HEK293 (cell line): ENCODE measurements around the gene DNAJC13.

Experiments used
- CTCF ChIA-PET: fragments of 350-600 bp; formaldehyde crosslinking; extraction: SDS; loops from one replicate; lab custom pipeline; 2021; ENCODE audit warnings: antibody characterized with exemption; lab: Yijun Ruan, JAX
- POLR2A ChIA-PET: fragments of 300-600 bp; formaldehyde crosslinking; extraction: SDS; loops from one replicate; lab custom pipeline; 2020; ENCODE audit warnings: antibody characterized with exemption, inconsistent platforms; lab: Yijun Ruan, JAX
- H3K27ac ChIP-seq: fragments of 200-500 bp; sonication (Bioruptor generic); 2 replicates; pipeline ENCODE4 v1.5.1; 2014; ENCODE audit warnings: low read depth, low read length, control low read depth, inconsistent platforms; ENCODE audit errors: extremely low read depth
- H3K36me3 ChIP-seq, 2 experiments: fragments of 200-500 bp in 1 of 2; sonication (Bioruptor generic) in 1 of 2; 1 replicate in 1 of 2; 2 replicates in 1 of 2; pipeline ENCODE4 v1.5.1; 2014 to 2017; ENCODE audit warnings: inconsistent platforms in 2 of 2, low read length in 2 of 2; ENCODE audit not compliant: control insufficient read depth in 2 of 2, insufficient read depth in 1 of 2
- H3K4me1 ChIP-seq: fragments of 200-500 bp; sonication (Bioruptor generic); 2 replicates; pipeline ENCODE4 v1.5.1; 2014; ENCODE audit warnings: mild to moderate bottlenecking, low read length, inconsistent platforms; ENCODE audit not compliant: control insufficient read depth, insufficient read depth
- H3K4me3 ChIP-seq: 2 replicates; pipeline ENCODE4 v1.5.1; 2011; ENCODE audit warnings: low read depth, mild to moderate bottlenecking, control low read depth, low read length, moderate library complexity
- H3K9me3 ChIP-seq: fragments of 200-500 bp; sonication (Bioruptor generic); 2 replicates; pipeline ENCODE4 v1.5.1; 2014; ENCODE audit warnings: low read depth, low read length, inconsistent platforms; ENCODE audit not compliant: control insufficient read depth, insufficient read depth
- IKZF3 ChIP-seq: fragments of 450-650 bp; IDR thresholded peaks from 2 replicates; pipeline ENCODE4 v1.5.0; 2018; ENCODE audit warnings: missing biosample characterization, mild to moderate bottlenecking, missing genetic modification characterization, moderate library complexity
- MYNN ChIP-seq: fragments of 450-650 bp; formaldehyde crosslinking; IDR thresholded peaks from 2 replicates; pipeline ENCODE4 v1.5.1; 2016; ENCODE audit warnings: missing biosample characterization, missing genetic modification characterization, borderline replicate concordance
- PATZ1 ChIP-seq: fragments of 450-650 bp; formaldehyde crosslinking; IDR thresholded peaks from 2 replicates; pipeline ENCODE4 v1.5.1; 2016; ENCODE audit warnings: missing biosample characterization, missing genetic modification characterization
- WT1 ChIP-seq: fragments of 450-650 bp; formaldehyde crosslinking; IDR thresholded peaks from 2 replicates; pipeline ENCODE4 v1.5.1; 2016; ENCODE audit warnings: missing biosample characterization, missing genetic modification characterization
- ZBTB17 ChIP-seq: fragments of 450-650 bp; formaldehyde crosslinking; IDR thresholded peaks from 2 replicates; pipeline ENCODE4 v1.5.1; 2016; ENCODE audit warnings: missing biosample characterization, missing genetic modification characterization
- ZBTB49 ChIP-seq: fragments of 450-650 bp; formaldehyde crosslinking; IDR thresholded peaks from 2 replicates; pipeline ENCODE4 v1.5.1; 2016; ENCODE audit warnings: missing biosample characterization, missing genetic modification characterization, low read depth
- ZNF121 ChIP-seq: fragments of 450-650 bp; formaldehyde crosslinking; IDR thresholded peaks from 2 replicates; pipeline ENCODE4 v1.5.1; 2016; ENCODE audit warnings: missing biosample characterization, missing genetic modification characterization
- ZNF133 ChIP-seq: fragments of 450-650 bp; formaldehyde crosslinking; IDR thresholded peaks from 2 replicates; pipeline ENCODE4 v1.5.1; 2016; ENCODE audit warnings: missing biosample characterization, missing genetic modification characterization
- ZNF148 ChIP-seq: fragments of 450-650 bp; formaldehyde crosslinking; IDR thresholded peaks from 2 replicates; pipeline ENCODE4 v1.5.0; 2017; ENCODE audit warnings: missing biosample characterization, missing genetic modification characterization, borderline replicate concordance
- ZNF302 ChIP-seq: fragments of 450-650 bp; formaldehyde crosslinking; IDR thresholded peaks from 2 replicates; pipeline ENCODE4 v1.5.1; 2016; ENCODE audit warnings: missing biosample characterization, missing genetic modification characterization, low read depth
- ZNF354C ChIP-seq: fragments of 450-650 bp; formaldehyde crosslinking; IDR thresholded peaks from 2 replicates; pipeline ENCODE4 v1.5.1; 2016; ENCODE audit warnings: missing biosample characterization, missing genetic modification characterization, low read depth, borderline replicate concordance
- ZNF394 ChIP-seq: fragments of 450-650 bp; formaldehyde crosslinking; IDR thresholded peaks from 2 replicates; pipeline ENCODE4 v1.5.1; 2016; ENCODE audit warnings: missing biosample characterization, missing genetic modification characterization, mild to moderate bottlenecking, moderate library complexity, borderline replicate concordance
- ZNF521 ChIP-seq: fragments of 450-650 bp; formaldehyde crosslinking; IDR thresholded peaks from 2 replicates; pipeline ENCODE4 v1.5.1; 2017; ENCODE audit warnings: missing biosample characterization, mild to moderate bottlenecking, missing genetic modification characterization
- ZNF555 ChIP-seq: fragments of 450-650 bp; formaldehyde crosslinking; conservative IDR thresholded peaks from 2 replicates; pipeline ENCODE4 v1.5.1; 2017; ENCODE audit warnings: missing biosample characterization, mild to moderate bottlenecking, missing genetic modification characterization, inconsistent platforms
- ZNF701 ChIP-seq: fragments of 450-650 bp; formaldehyde crosslinking; IDR thresholded peaks from 2 replicates; pipeline ENCODE4 v1.5.1; 2016; ENCODE audit warnings: missing biosample characterization, missing genetic modification characterization
- ZNF785 ChIP-seq: fragments of 450-650 bp; formaldehyde crosslinking; IDR thresholded peaks from 2 replicates; pipeline ENCODE4 v1.5.1; 2016; ENCODE audit warnings: missing biosample characterization, missing genetic modification characterization
- TF ChIP-seq, protein P1 (sequence below): IDR thresholded peaks from 2 replicates; pipeline ENCODE4 v1.6.1; 2011; ENCODE audit warnings: mild to moderate bottlenecking, low read depth, low read length, borderline replicate concordance
- TF ChIP-seq, protein P2 (sequence below): fragments of 450-650 bp; formaldehyde crosslinking; IDR thresholded peaks from 2 replicates; pipeline ENCODE4 v1.5.1; 2016; ENCODE audit warnings: missing biosample characterization, missing genetic modification characterization
- TF ChIP-seq, protein P3 (sequence below): fragments of 450-650 bp; formaldehyde crosslinking; IDR thresholded peaks from 2 replicates; pipeline ENCODE4 v1.5.1; 2016; ENCODE audit warnings: missing biosample characterization, missing genetic modification characterization, borderline replicate concordance

The DNAJC13 gene

GRCh38 chr3:132405188-132405587 lies 12.1 kb upstream of the DNAJC13 start:
- H3K36me3 ChIP-seq, result no peaks in the 10 kb centered on the region
- H3K27ac ChIP-seq, result no peak overlapping the region
- TF ChIP-seq IKZF3, result no peak
- no peak for TF ChIP-seq ZNF148 (tag by site-specific recombination)
- no peak for TF ChIP-seq MYNN (tag by site-specific recombination)
- TF ChIP-seq ZNF302 (tag by site-specific recombination), result no peak
- TF ChIP-seq ZNF521, result no peak
- TF ChIP-seq ZNF555, result no peak
- no peak for TF ChIP-seq PATZ1 (tag by site-specific recombination)
- TF ChIP-seq, protein P1, sequence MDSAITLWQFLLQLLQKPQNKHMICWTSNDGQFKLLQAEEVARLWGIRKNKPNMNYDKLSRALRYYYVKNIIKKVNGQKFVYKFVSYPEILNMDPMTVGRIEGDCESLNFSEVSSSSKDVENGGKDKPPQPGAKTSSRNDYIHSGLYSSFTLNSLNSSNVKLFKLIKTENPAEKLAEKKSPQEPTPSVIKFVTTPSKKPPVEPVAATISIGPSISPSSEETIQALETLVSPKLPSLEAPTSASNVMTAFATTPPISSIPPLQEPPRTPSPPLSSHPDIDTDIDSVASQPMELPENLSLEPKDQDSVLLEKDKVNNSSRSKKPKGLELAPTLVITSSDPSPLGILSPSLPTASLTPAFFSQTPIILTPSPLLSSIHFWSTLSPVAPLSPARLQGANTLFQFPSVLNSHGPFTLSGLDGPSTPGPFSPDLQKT, result no peak
- no peak for TF ChIP-seq ZNF133 (tag by site-specific recombination)
- no peak for TF ChIP-seq ZNF701 (tag by site-specific recombination)
- no peak for TF ChIP-seq WT1 (tag by site-specific recombination)
- TF ChIP-seq, protein P2, sequence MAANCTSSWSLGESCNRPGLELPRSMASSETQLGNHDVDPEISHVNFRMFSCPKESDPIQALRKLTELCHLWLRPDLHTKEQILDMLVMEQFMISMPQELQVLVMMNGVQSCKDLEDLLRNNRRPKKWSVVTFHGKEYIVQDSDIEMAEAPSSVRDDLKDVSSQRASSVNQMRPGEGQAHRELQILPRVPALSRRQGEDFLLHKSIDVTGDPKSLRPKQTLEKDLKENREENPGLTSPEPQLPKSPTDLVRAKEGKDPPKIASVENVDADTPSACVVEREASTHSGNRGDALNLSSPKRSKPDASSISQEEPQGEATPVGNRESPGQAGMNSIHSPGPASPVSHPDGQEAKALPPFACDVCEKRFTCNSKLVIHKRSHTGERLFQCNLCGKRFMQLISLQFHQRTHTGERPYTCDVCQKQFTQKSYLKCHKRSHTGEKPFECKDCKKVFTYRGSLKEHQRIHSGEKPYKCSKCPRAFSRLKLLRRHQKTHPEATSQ, result no peak
- no peak for TF ChIP-seq ZNF785 (tag by site-specific recombination)
- TF ChIP-seq ZNF354C (tag by site-specific recombination), result no peak
- ChIA-PET CTCF (no interaction called here), POLR2A (no interaction called here)
- no peak overlapping the region for H3K4me3 ChIP-seq
- no peaks in the 10 kb centered on the region for H3K9me3 ChIP-seq
- no peaks in the 10 kb centered on the region for H3K4me1 ChIP-seq

DNA sequence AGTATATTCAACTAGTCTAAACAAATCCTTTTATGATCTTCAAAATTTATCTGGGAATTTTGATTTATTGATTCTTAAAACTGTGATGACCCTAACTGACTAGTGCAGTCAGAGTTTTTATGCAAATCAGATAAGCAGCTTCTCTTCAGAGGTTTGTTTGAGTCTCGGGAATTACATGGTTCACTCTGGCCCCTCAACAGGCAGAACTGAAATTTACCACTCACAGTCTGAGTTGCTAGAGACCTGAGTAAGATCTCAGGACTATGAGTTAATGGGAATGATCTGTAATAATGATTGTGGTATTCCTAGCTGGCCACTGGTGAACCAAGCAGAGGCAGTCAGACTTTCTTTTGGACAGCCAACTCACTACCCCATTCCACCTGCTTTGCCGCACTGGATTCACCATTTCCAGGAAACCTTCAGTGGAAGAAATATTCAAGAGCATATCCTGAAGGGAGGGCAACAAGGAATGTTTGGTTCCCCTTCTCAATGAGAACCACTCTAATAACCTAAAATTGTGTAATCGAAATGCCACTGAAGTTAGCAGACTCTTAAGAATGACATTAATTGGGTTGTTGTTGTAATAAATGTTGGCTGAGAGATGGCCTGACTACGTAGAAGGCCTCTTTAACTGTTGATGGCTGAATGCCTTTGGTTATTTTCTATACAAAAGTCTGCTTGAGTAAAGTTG lies 11.5 kb upstream of the DNAJC13 start:
- ChIA-PET POLR2A (no interaction called here), CTCF (no interaction called here)
- Histone ChIP-seq H3K4me1 (no peaks in the 10 kb centered on the region), H3K36me3 (no peaks in the 10 kb centered on the region), H3K9me3 (no peaks in the 10 kb centered on the region), H3K27ac (no peak overlapping the region), H3K4me3 (no peak overlapping the region)
- no peak for TF ChIP-seq ZNF121 (tag by site-specific recombination)
- no peak for TF ChIP-seq ZNF394 (tag by site-specific recombination)
- no peak for TF ChIP-seq ZNF302 (tag by site-specific recombination)
- TF ChIP-seq ZBTB49, result no peak
- TF ChIP-seq ZBTB17 (tag by site-specific recombination), result no peak
- TF ChIP-seq, protein P3, sequence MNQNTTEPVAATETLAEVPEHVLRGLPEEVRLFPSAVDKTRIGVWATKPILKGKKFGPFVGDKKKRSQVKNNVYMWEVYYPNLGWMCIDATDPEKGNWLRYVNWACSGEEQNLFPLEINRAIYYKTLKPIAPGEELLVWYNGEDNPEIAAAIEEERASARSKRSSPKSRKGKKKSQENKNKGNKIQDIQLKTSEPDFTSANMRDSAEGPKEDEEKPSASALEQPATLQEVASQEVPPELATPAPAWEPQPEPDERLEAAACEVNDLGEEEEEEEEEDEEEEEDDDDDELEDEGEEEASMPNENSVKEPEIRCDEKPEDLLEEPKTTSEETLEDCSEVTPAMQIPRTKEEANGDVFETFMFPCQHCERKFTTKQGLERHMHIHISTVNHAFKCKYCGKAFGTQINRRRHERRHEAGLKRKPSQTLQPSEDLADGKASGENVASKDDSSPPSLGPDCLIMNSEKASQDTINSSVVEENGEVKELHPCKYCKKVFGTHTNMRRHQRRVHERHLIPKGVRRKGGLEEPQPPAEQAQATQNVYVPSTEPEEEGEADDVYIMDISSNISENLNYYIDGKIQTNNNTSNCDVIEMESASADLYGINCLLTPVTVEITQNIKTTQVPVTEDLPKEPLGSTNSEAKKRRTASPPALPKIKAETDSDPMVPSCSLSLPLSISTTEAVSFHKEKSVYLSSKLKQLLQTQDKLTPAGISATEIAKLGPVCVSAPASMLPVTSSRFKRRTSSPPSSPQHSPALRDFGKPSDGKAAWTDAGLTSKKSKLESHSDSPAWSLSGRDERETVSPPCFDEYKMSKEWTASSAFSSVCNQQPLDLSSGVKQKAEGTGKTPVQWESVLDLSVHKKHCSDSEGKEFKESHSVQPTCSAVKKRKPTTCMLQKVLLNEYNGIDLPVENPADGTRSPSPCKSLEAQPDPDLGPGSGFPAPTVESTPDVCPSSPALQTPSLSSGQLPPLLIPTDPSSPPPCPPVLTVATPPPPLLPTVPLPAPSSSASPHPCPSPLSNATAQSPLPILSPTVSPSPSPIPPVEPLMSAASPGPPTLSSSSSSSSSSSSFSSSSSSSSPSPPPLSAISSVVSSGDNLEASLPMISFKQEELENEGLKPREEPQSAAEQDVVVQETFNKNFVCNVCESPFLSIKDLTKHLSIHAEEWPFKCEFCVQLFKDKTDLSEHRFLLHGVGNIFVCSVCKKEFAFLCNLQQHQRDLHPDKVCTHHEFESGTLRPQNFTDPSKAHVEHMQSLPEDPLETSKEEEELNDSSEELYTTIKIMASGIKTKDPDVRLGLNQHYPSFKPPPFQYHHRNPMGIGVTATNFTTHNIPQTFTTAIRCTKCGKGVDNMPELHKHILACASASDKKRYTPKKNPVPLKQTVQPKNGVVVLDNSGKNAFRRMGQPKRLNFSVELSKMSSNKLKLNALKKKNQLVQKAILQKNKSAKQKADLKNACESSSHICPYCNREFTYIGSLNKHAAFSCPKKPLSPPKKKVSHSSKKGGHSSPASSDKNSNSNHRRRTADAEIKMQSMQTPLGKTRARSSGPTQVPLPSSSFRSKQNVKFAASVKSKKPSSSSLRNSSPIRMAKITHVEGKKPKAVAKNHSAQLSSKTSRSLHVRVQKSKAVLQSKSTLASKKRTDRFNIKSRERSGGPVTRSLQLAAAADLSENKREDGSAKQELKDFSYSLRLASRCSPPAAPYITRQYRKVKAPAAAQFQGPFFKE (tag by site-specific recombination), result no peak
